SK-N-SH (cell line): ENCODE data around the gene ARHGAP25.

Experiments used
- FOXM1 ChIP-seq: IDR thresholded peaks from 2 replicates; pipeline ENCODE4 v1.4.0; 2012; ENCODE audit warnings: low read depth, mild to moderate bottlenecking
- GATA2 ChIP-seq: sonication (generic); formaldehyde crosslinking; IDR thresholded peaks from 2 replicates; pipeline ENCODE4 v1.5.0; 2020; ENCODE audit warnings: mild to moderate bottlenecking, missing genetic modification reagents
- MXI1 ChIP-seq: IDR thresholded peaks from 2 replicates; pipeline ENCODE4 v1.6.1; 2012; ENCODE audit warnings: mild to moderate bottlenecking, low read depth, low read length, improper control_type of control experiment
- POLR2AphosphoS5 ChIP-seq: IDR thresholded peaks from 2 replicates; pipeline ENCODE4 v1.6.1; 2012; ENCODE audit warnings: low read depth, low read length
- RCOR1 ChIP-seq: fragments of 150-350 bp; IDR thresholded peaks from 2 replicates; pipeline ENCODE4 v1.6.1; 2017; ENCODE audit warnings: antibody characterized with exemption, low read length
- TEAD4 ChIP-seq: IDR thresholded peaks from 2 replicates; pipeline ENCODE4 v1.4.0; 2012; ENCODE audit warnings: mild to moderate bottlenecking, borderline replicate concordance; ENCODE audit not compliant: insufficient read depth
- YY1 ChIP-seq: IDR thresholded peaks from 2 replicates; pipeline ENCODE4 v1.4.0; 2012; ENCODE audit warnings: low read depth, mild to moderate bottlenecking
- TF ChIP-seq, protein P1 (sequence below): fragments of 200-600 bp; sonication (generic); IDR thresholded peaks from 2 replicates; pipeline ENCODE4 v1.6.1; 2017; ENCODE audit warnings: antibody characterized with exemption, mild to moderate bottlenecking, moderate library complexity
- TF ChIP-seq, protein P2 (sequence below): IDR thresholded peaks from 2 replicates; pipeline ENCODE4 v1.6.1; 2012; ENCODE audit warnings: mild to moderate bottlenecking, low read depth, low read length, moderate library complexity

DNA sequence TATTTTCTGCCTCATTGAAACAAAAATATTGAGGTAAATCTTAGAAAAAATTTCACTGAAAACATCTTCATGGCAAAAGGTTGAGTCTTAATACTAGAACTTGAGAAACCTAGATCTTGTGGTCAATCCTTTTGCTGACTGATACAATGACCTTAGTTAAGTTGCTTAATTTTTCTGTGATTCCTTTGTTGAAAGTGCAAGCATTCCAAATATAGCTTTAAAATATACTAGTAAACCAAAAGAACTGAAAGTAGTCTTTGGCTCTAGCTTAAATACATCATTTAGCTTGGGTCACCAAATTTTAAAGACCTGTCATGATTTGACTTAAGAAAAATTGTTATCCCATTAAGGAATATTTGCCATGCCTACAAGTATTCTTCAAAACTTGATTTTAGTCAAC is 119.9 kb downstream of the ARHGAP25 start:
- TF ChIP-seq GATA2 (CRISPR knock-in tag): no peak
- TF ChIP-seq, protein P1, sequence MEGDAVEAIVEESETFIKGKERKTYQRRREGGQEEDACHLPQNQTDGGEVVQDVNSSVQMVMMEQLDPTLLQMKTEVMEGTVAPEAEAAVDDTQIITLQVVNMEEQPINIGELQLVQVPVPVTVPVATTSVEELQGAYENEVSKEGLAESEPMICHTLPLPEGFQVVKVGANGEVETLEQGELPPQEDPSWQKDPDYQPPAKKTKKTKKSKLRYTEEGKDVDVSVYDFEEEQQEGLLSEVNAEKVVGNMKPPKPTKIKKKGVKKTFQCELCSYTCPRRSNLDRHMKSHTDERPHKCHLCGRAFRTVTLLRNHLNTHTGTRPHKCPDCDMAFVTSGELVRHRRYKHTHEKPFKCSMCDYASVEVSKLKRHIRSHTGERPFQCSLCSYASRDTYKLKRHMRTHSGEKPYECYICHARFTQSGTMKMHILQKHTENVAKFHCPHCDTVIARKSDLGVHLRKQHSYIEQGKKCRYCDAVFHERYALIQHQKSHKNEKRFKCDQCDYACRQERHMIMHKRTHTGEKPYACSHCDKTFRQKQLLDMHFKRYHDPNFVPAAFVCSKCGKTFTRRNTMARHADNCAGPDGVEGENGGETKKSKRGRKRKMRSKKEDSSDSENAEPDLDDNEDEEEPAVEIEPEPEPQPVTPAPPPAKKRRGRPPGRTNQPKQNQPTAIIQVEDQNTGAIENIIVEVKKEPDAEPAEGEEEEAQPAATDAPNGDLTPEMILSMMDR: no peak
- no peak for TF ChIP-seq YY1
- no peak for TF ChIP-seq POLR2AphosphoS5
- no peak for TF ChIP-seq RCOR1
- TF ChIP-seq TEAD4: no peak
- TF ChIP-seq, protein P2, sequence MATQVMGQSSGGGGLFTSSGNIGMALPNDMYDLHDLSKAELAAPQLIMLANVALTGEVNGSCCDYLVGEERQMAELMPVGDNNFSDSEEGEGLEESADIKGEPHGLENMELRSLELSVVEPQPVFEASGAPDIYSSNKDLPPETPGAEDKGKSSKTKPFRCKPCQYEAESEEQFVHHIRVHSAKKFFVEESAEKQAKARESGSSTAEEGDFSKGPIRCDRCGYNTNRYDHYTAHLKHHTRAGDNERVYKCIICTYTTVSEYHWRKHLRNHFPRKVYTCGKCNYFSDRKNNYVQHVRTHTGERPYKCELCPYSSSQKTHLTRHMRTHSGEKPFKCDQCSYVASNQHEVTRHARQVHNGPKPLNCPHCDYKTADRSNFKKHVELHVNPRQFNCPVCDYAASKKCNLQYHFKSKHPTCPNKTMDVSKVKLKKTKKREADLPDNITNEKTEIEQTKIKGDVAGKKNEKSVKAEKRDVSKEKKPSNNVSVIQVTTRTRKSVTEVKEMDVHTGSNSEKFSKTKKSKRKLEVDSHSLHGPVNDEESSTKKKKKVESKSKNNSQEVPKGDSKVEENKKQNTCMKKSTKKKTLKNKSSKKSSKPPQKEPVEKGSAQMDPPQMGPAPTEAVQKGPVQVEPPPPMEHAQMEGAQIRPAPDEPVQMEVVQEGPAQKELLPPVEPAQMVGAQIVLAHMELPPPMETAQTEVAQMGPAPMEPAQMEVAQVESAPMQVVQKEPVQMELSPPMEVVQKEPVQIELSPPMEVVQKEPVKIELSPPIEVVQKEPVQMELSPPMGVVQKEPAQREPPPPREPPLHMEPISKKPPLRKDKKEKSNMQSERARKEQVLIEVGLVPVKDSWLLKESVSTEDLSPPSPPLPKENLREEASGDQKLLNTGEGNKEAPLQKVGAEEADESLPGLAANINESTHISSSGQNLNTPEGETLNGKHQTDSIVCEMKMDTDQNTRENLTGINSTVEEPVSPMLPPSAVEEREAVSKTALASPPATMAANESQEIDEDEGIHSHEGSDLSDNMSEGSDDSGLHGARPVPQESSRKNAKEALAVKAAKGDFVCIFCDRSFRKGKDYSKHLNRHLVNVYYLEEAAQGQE: no peak
- TF ChIP-seq MXI1: no peak
- no peak for TF ChIP-seq FOXM1
